ENCODE data around the gene GUF1. TPM values are rescaled to one million over a fixed set of nuclear protein-coding genes. Genes with fewer than 3 reads are reported as not detected.

GUF1 gene
- 10 to 100 TPM; 42.8 to 43.7 TPM for total RNA-seq
- polyA plus RNA-seq (2013, experiment 1 of 2), result 27.4 TPM
- polyA plus RNA-seq (2013, experiment 2 of 2), result 25.3 TPM
- long read RNA-seq, experiment 1, full-length matches to known transcripts, result 6 of 24 reads
- long read RNA-seq, experiment 1, partial matches to known transcripts, result 9 of 24 reads
- long read RNA-seq, experiment 1, other reads (novel, unspliced or antisense), result 9 of 24 reads
- long read RNA-seq, experiment 2, full-length matches to known transcripts, result 54 of 95 reads
- long read RNA-seq, experiment 2, partial matches to known transcripts, result 8 of 95 reads
- long read RNA-seq, experiment 2, other reads (novel, unspliced or antisense), result 33 of 95 reads
- long read RNA-seq, experiment 3, full-length matches to known transcripts, result 116 of 191 reads
- long read RNA-seq, experiment 3, partial matches to known transcripts, result 24 of 191 reads
- long read RNA-seq, experiment 3, other reads (novel, unspliced or antisense), result 51 of 191 reads
- long read RNA-seq, experiment 4, full-length matches to known transcripts, result 1 of 9 reads
- long read RNA-seq, experiment 4, partial matches to known transcripts, result 1 of 9 reads
- long read RNA-seq, experiment 4, other reads (novel, unspliced or antisense), result 7 of 9 reads

GRCh38 chr4:44678094-44679041, at the start of gene GUF1:
TSS of gene GUF1 (plus strand) at chr4:44678420. CDS start at chr4:44678623, 203 bp downstream.
- Histone ChIP-seq H3K4me3 (ENCODE audit: low read length) (peak within 1 kb of the TSS; percentile 93), H3K27ac (ENCODE audit: low read depth, low read length) (peak within 1 kb of the TSS; percentile 71), H3K9me3 (ENCODE audit: control insufficient read depth, low read length) (no peaks in the 10 kb centered on the region), H3K9ac (ENCODE audit: extremely low read depth, low read length, poor library complexity, severe bottlenecking) (peak within 1 kb of the TSS; percentile 88), H3K27me3 (ENCODE audit: control insufficient read depth, insufficient read depth, low read length, poor library complexity, severe bottlenecking) (peaks cover 9% of the 10 kb centered on the region), H3K36me3 (ENCODE audit: control insufficient read depth, insufficient read depth, low read length) (peaks cover 9% of the 10 kb centered on the region), H3K4me1 (ENCODE audit: control insufficient read depth, insufficient read depth, low read length) (peaks cover 1% of the 10 kb centered on the region)
- TF ChIP-seq CTCF (conservative IDR thresholded peaks at IDR 0.05), result peak; percentile 26
- H3K27ac Mint-ChIP-seq, result peak within 1 kb of the TSS; percentile 98
- no peaks in the 10 kb centered on the region for H3K9me3 Mint-ChIP-seq
- H3K4me3 Mint-ChIP-seq, result peak within 1 kb of the TSS; percentile 86
- H3K36me3 Mint-ChIP-seq (ENCODE audit: low read depth), result peaks cover 2% of the 10 kb centered on the region
- peaks cover 16% of the 10 kb centered on the region for H3K4me1 Mint-ChIP-seq
- peak; percentile 95 for DNase-seq
- WGBS, 2 experiments (ENCODE audit: insufficient coverage in 1 of 2, insufficient read length in 1 of 2), result 0 to 2% methylated on average over 27 to 57 of the region's 57 CpGs
- H3K27me3 Mint-ChIP-seq (ENCODE audit: insufficient read depth), result peaks cover 7% of the 10 kb centered on the region

- no peak overlapping the region for H3K4me3 ChIP-seq (ENCODE audit: low read length)
- DNase-seq, result peak; percentile 67
- no peak overlapping the region for H3K27ac Mint-ChIP-seq
- H3K27me3 ChIP-seq (ENCODE audit: control insufficient read depth, insufficient read depth, low read length, poor library complexity, severe bottlenecking), result peaks cover 12% of the 10 kb centered on the region
- no peaks in the 10 kb centered on the region for H3K36me3 Mint-ChIP-seq (ENCODE audit: low read depth)
- H3K36me3 ChIP-seq (ENCODE audit: control insufficient read depth, insufficient read depth, low read length), result no peaks in the 10 kb centered on the region
- no peak overlapping the region for H3K4me3 Mint-ChIP-seq
- peaks cover 2% of the 10 kb centered on the region for H3K27me3 Mint-ChIP-seq (ENCODE audit: insufficient read depth)
- H3K9me3 ChIP-seq (ENCODE audit: control insufficient read depth, low read length), result no peaks in the 10 kb centered on the region
- no peaks in the 10 kb centered on the region for H3K9me3 Mint-ChIP-seq
- H3K27ac ChIP-seq (ENCODE audit: low read depth, low read length), result no peak overlapping the region
- H3K9ac ChIP-seq (ENCODE audit: extremely low read depth, low read length, poor library complexity, severe bottlenecking), result no peak overlapping the region
- peak; percentile 85 for TF ChIP-seq CTCF (conservative IDR thresholded peaks at IDR 0.05)
- H3K4me1 ChIP-seq (ENCODE audit: control insufficient read depth, insufficient read depth, low read length), result no peaks in the 10 kb centered on the region
- 0 to 5% methylated on average over 1 to 2 of the region's 2 CpGs for WGBS, 2 experiments (ENCODE audit: insufficient coverage in 1 of 2, insufficient read length in 1 of 2)
- no peaks in the 10 kb centered on the region for H3K4me1 Mint-ChIP-seq
Measured at GRCh38 chr4:44629280-44629866, 48.8 kb upstream of the GUF1 start.

- no peak overlapping the region for H3K4me3 ChIP-seq (ENCODE audit: low read length)
- no peaks in the 10 kb centered on the region for H3K4me1 ChIP-seq (ENCODE audit: control insufficient read depth, insufficient read depth, low read length)
- peak; percentile 38 for TF ChIP-seq CTCF (conservative IDR thresholded peaks at IDR 0.05)
- no peaks in the 10 kb centered on the region for H3K36me3 ChIP-seq (ENCODE audit: control insufficient read depth, insufficient read depth, low read length)
- no peaks in the 10 kb centered on the region for H3K9me3 ChIP-seq (ENCODE audit: control insufficient read depth, low read length)
- DNase-seq, result no peak
- peaks cover 2% of the 10 kb centered on the region for H3K27me3 Mint-ChIP-seq (ENCODE audit: insufficient read depth)
- no peaks in the 10 kb centered on the region for H3K36me3 Mint-ChIP-seq (ENCODE audit: low read depth)
- WGBS, 2 experiments (ENCODE audit: insufficient coverage in 1 of 2, insufficient read length in 1 of 2), result 68% methylated on average over 4 of the region's 4 CpGs; no CpG with 5 or more reads in 1 of the 2 experiments
- peaks cover 20% of the 10 kb centered on the region for H3K27me3 ChIP-seq (ENCODE audit: control insufficient read depth, insufficient read depth, low read length, poor library complexity, severe bottlenecking)
- H3K4me1 Mint-ChIP-seq, result no peaks in the 10 kb centered on the region
- H3K27ac Mint-ChIP-seq, result no peak overlapping the region
- no peak overlapping the region for H3K27ac ChIP-seq (ENCODE audit: low read depth, low read length)
- H3K9me3 Mint-ChIP-seq, result no peaks in the 10 kb centered on the region
- H3K9ac ChIP-seq (ENCODE audit: extremely low read depth, low read length, poor library complexity, severe bottlenecking), result no peak overlapping the region
- H3K4me3 Mint-ChIP-seq, result no peak overlapping the region
Measured at GRCh38 chr4:44632089-44632488, 46.1 kb upstream of the GUF1 start.

All from endodermal cell (in vitro differentiated cells).